LHCN-M2 (cell line): Measurements from ENCODE around the gene DCLRE1A. TPM values are rescaled to one million over a fixed set of nuclear protein-coding genes. Genes with fewer than 3 reads are reported as not detected.

ENCODE experiments used
- DNase-seq: peaks from one replicate; pipeline ENCODE4 v3.0.0-alpha.2; 2012; ENCODE audit warnings: low read depth
- polyA plus RNA-seq: library from polyadenylated mRNA; unstranded; fragments of >200 nt; gene quantifications from one replicate; pipeline ENCODE4 v1.2.1, GENCODE V29; 2012; ENCODE audit warnings: missing spikeins
- total RNA-seq: library from RNA; depleted of rRNA; stranded (reverse); fragments of >200 nt; gene quantifications from 2 replicates; pipeline ENCODE4 v1.2.3, GENCODE V29; 2014; rRNA removed

The DCLRE1A gene
- 6.3 and 6.8 TPM in 2 replicates for total RNA-seq
- polyA plus RNA-seq = 1.7 TPM

- DNase-seq = peak; percentile 79
Measured at GRCh38 chr10:113854013-113854760, at the start of gene DCLRE1A, which contains the start of gene NHLRC2. Gene DCLRE1A (minus strand): TSS chr10:113854082. CDS start chr10:113853182, 900 bp downstream. Gene NHLRC2 (plus strand): TSS chr10:113854661. CDS start chr10:113854873, 212 bp downstream.

- DNase-seq = no peak
Measured at GRCh38 chr10:113899952-113900598, 46.2 kb upstream of the DCLRE1A start.

- no peak for DNase-seq
Measured at GRCh38 chr10:113897693-113898618, 44.1 kb upstream of the DCLRE1A start.

- peak; percentile 73 for DNase-seq
Measured at GRCh38 chr10:113895018-113895417, 41.1 kb upstream of the DCLRE1A start.

GRCh38 chr10:113894581-113894980, 40.7 kb upstream of the DCLRE1A start:
- no peak for DNase-seq

GRCh38 chr10:113893570-113893969, 39.7 kb upstream of the DCLRE1A start:
- no peak for DNase-seq

- no peak for DNase-seq
Measured at GRCh38 chr10:113891476-113891875, 37.6 kb upstream of the DCLRE1A start.

GRCh38 chr10:113890769-113891168, 36.9 kb upstream of the DCLRE1A start:
- no peak for DNase-seq

GRCh38 chr10:113889911-113890310, 36.0 kb upstream of the DCLRE1A start:
- no peak for DNase-seq

- DNase-seq = no peak
Measured at GRCh38 chr10:113882240-113882639, 28.4 kb upstream of the DCLRE1A start.

GRCh38 chr10:113880236-113880635, 26.4 kb upstream of the DCLRE1A start:
- DNase-seq = peak; percentile 26

- no peak for DNase-seq
Measured at GRCh38 chr10:113879691-113880090, 25.8 kb upstream of the DCLRE1A start.

GRCh38 chr10:113876461-113876860, 22.6 kb upstream of the DCLRE1A start:
- no peak for DNase-seq

- DNase-seq = no peak
Measured at GRCh38 chr10:113875212-113875611, 21.3 kb upstream of the DCLRE1A start.

- peak; percentile 10 for DNase-seq
Measured at GRCh38 chr10:113872139-113873030, 18.5 kb upstream of the DCLRE1A start.

GRCh38 chr10:113869789-113870188, 15.9 kb upstream of the DCLRE1A start:
- DNase-seq = no peak

- no peak for DNase-seq
Measured at GRCh38 chr10:113867904-113868303, 14.0 kb upstream of the DCLRE1A start.

- no peak for DNase-seq
Measured at GRCh38 chr10:113866551-113867394, 12.9 kb upstream of the DCLRE1A start.

GRCh38 chr10:113865901-113866300, 12.0 kb upstream of the DCLRE1A start:
- no peak for DNase-seq

GRCh38 chr10:113859261-113859660, 5.4 kb upstream of the DCLRE1A start:
- no peak for DNase-seq
